Esophagus (tissue), 2 donors: ENCODE measurements around the gene PRKAR2A. TPM values are rescaled to one million over a fixed set of nuclear protein-coding genes. Genes with fewer than 3 reads are reported as not detected.
"Not testable (repeated sequence)": the region's sequence is repeated elsewhere in the genome, so short reads cannot be mapped to it uniquely, and the experiment has no call there.

Source experiments
- H3K27ac ChIP-seq, 2 donors: one replicate each; pipeline ENCODE4 v1.5.1; 2013; ENCODE audit warnings: low read depth in 2 of 2, mild to moderate bottlenecking in 2 of 2, inconsistent platforms in 1 of 2, low read length in 1 of 2, moderate library complexity in 1 of 2
- H3K27me3 ChIP-seq, 2 donors: one replicate each; pipeline ENCODE4 v1.6.1; 2013; ENCODE audit warnings: low read length in 2 of 2, control low read depth in 1 of 2, mild to moderate bottlenecking in 1 of 2; ENCODE audit not compliant: insufficient read depth in 2 of 2, control insufficient read depth in 1 of 2
- H3K36me3 ChIP-seq, 2 donors: one replicate each; pipeline ENCODE4 v1.6.1; 2013; ENCODE audit warnings: low read length in 1 of 2; ENCODE audit not compliant: control insufficient read depth in 2 of 2, insufficient read depth in 2 of 2
- H3K4me1 ChIP-seq, 2 donors: one replicate each; pipeline ENCODE4 v1.6.1; 2013; ENCODE audit warnings: low read length in 1 of 2; ENCODE audit not compliant: control insufficient read depth in 2 of 2, insufficient read depth in 2 of 2
- H3K4me3 ChIP-seq, 2 donors: one replicate each; pipeline ENCODE4 v1.5.1; 2013; ENCODE audit warnings: low read length in 2 of 2, mild to moderate bottlenecking in 2 of 2, low read depth in 1 of 2, moderate library complexity in 1 of 2
- H3K9me3 ChIP-seq, 2 donors: one replicate each; pipeline ENCODE4 v1.6.1; 2013; ENCODE audit warnings: mild to moderate bottlenecking in 2 of 2, low read depth in 1 of 2, low read length in 1 of 2, moderate library complexity in 1 of 2; ENCODE audit not compliant: control insufficient read depth in 2 of 2, insufficient read depth in 1 of 2
- WGBS, 2 donors: extraction: QIAGEN DNeasy Blood & Tissue Kit; methylation state at CpG; one replicate each; pipeline ENCODE4 v1.1.7; 2013; 5-methylcytosine and 5-hydroxymethylcytosine counted together
- polyA plus RNA-seq, 2 donors: library from polyadenylated mRNA; stranded (reverse); fragments of 200-250 nt; gene quantifications; one replicate each; pipeline ENCODE4 v1.2.3, GENCODE V29; 2013
- donor health status: healthy with polysubstance abuse.
- donor health status: Bipolar disorder and iron deficiency.

Gene PRKAR2A
- polyA plus RNA-seq, 2 donors = 7.2 to 11.3 TPM

DNA sequence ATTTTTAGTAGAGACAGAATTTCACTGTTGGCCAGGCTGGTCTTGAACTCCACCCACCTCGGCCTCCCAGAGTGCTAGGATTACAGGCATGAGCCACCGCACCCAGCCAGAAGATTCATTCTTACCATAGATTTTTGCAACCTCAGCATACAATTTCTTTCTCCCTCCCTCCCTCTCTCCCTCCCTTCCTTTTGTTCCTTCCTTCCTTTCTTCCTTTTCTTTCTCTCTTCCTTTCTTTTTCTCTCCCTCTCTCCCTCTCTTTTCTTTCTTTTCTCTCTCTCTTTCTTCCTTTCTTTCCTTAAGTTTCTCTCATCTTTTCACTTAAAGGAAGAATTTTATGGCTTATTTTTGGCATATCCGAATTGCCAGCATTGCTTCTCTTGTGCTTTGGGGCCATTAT is 58.0 kb downstream of the PRKAR2A start:
- Histone ChIP-seq H3K9me3 (no peaks in the 10 kb centered on the region), H3K36me3 (peaks cover 0 to 4% of the 10 kb centered on the region in 2 donors), H3K4me3 (no peak overlapping the region), H3K27ac (no peak overlapping the region), H3K4me1 (no peaks in the 10 kb centered on the region), H3K27me3 (no peaks in the 10 kb centered on the region)
- 90 to 98% methylated on average over 3 of the region's 3 CpGs for WGBS, 2 donors

DNA sequence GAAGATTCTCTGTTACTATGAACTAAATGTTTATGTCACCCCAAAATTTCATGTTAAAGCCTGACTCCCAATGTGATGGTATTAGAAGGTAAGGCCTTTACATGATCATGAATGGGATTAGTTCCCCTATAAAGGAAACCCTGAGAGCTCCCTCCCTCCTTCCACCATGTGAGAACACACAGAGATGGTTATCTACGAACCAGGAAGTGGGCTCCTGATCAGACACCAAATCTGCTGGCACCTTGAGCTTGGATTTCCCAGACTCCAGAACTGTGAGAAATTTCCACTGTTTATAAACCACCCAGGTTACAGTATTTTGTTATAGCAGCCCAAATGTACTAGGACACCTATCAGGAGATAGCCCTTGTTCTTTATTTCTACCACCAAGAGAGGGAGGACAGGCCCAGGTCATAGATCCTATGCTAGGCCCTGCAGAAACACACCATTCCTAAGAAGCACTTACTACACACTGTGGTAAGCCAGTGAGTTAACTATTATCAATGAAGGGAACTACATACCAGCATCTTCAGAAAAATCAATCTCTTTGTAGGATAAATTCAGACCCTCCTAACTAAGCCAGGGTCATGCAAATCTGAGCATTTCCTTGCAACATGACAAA is 59.0 kb downstream of the PRKAR2A start:
- WGBS, 2 donors = 70 to 82% methylated on average over 1 of the region's 1 CpG
- H3K27me3 ChIP-seq = no peaks in the 10 kb centered on the region
- no peak overlapping the region for H3K4me3 ChIP-seq
- no peaks in the 10 kb centered on the region for H3K4me1 ChIP-seq
- H3K9me3 ChIP-seq = no peaks in the 10 kb centered on the region
- no peak overlapping the region for H3K27ac ChIP-seq
- peaks cover 0 to 4% of the 10 kb centered on the region in 2 donors for H3K36me3 ChIP-seq

DNA sequence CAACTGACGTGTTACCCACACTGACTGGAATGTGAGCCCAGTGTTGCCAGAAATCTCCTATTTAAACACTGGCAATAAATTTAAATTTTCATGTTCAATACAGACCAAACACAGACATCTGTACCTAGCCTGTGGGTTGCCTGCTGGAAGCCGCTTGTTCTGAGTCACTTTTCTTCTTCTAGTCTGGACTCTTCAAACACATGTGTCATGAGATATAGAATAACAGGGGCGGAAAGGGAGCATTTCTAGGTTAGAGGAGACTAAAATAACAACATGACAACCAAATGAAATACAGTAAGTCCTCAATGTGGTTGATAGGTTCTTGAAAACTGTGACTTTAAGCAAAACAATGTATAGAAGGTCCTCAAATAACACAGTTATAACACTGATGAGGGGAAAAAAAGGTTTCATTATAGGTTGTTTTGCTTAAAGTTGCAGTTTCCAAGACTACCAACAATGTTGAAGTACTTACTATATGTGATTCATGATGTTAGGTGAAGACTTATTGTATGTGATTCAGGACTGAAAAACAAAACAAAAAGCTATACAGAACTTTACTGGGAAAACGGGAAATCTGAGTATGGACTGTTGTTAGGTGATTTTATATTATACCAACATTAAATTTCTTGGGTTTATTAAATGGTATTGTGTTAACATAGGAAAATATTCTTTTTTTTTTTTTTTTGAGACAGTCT is 63.1 kb downstream of the PRKAR2A start:
- Histone ChIP-seq H3K27me3 (no peaks in the 10 kb centered on the region), H3K4me3 (no peak overlapping the region), H3K9me3 (no peaks in the 10 kb centered on the region), H3K4me1 (no peaks in the 10 kb centered on the region), H3K27ac (no peak overlapping the region), H3K36me3 (peaks cover 4 to 8% of the 10 kb centered on the region in 2 donors)
- WGBS, 2 donors = 89 to 93% methylated on average over 4 of the region's 4 CpGs

DNA sequence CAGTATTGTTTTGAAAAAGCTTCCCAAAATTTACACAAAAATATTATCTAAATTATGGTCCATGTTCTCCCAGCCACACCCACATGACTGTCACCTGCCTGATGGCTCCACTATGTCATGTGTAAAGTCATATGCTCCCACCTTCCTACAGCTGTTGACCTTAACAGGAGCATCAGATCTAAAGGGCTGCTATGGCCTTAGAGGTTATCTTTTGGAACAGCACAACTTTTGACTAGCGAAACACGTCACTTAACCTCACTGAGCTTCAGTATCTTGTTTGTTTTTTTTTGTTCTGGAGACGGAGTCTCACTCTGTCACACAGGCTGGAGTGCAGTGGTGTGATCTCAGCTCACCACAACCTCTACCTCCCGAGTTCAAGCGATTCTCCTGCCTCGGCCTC is 64.4 kb downstream of the PRKAR2A start:
- no peaks in the 10 kb centered on the region for H3K27me3 ChIP-seq
- H3K4me1 ChIP-seq = no peaks in the 10 kb centered on the region
- H3K27ac ChIP-seq = no peak overlapping the region
- H3K4me3 ChIP-seq = no peak overlapping the region
- 91% methylated on average over 6 of the region's 6 CpGs for WGBS, 2 donors
- H3K9me3 ChIP-seq = no peaks in the 10 kb centered on the region
- peaks cover 0 to 8% of the 10 kb centered on the region in 2 donors for H3K36me3 ChIP-seq

DNA sequence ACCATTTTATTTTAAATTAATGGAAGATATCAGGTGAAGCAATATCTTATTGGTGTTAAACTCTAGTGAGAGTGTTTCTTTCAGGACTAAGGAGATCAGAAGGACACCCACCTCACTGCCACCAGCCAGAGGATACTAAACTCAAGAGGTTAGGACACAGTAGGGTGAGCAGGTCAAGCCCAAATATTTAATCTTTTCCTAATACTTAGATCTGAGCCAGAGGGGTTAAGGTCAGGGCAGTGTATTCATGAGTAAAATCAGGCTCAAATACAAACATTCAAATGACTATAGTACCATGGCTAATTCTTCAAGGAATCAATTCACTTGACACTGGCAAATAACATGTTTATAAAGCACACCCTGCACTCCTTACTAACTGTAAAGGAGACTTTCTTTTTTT is 65.6 kb downstream of the PRKAR2A start:
- Histone ChIP-seq H3K4me3 (no peak overlapping the region), H3K4me1 (no peaks in the 10 kb centered on the region), H3K36me3 (peaks cover 0 to 8% of the 10 kb centered on the region in 2 donors), H3K9me3 (no peaks in the 10 kb centered on the region), H3K27me3 (no peaks in the 10 kb centered on the region), H3K27ac (no peak overlapping the region)

DNA sequence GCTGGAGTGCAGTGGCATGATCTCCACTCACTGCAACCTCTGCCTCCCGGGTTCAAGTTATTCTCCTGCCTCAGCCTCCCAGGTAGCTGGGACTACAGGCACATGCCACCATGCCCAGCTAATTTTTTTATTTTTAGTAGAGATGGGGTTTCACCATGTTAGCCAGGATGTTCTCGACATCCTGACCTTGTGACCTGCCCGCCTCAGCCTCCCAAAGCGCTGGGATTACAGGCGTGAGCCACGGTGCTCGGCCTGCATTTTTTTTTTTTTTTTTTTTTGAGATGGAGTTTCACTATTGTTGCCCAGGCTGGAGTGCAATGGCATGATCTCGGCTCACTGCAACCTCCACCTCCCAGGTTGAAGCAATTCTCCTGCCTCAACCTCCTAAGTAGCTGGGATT is 69.1 kb downstream of the PRKAR2A start:
- WGBS, 2 donors = 97 to 99% methylated on average over 8 of the region's 8 CpGs

DNA sequence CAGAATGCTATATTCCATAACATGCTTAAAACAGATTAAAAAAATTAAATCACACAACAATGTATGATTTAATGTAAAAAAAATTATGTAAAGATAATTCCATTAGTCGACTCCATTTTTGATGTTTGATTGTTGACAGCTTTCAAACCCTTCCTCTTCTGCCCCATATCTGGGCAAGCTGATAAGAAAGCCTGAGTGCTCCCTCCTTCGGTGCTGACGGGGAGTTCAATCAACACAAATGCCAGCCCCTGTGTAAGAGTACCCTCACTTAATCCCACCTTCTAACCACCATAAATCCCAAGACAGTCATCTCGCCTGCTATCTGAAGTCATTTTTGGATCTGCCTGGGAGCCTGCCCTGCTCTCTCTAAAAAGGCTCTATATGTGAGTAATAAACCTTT is 70.8 kb downstream of the PRKAR2A start:
- Histone ChIP-seq H3K9me3 (no peaks in the 10 kb centered on the region), H3K27ac (no peak overlapping the region), H3K36me3 (peaks cover 0 to 4% of the 10 kb centered on the region in 2 donors), H3K27me3 (no peaks in the 10 kb centered on the region), H3K4me3 (no peak overlapping the region), H3K4me1 (no peaks in the 10 kb centered on the region)
- WGBS, 2 donors = 85 to 87% methylated on average over 4 of the region's 4 CpGs

More for the DNA sequence above, 69.1 kb downstream of the PRKAR2A start:
- H3K4me3 ChIP-seq, H3K27ac ChIP-seq, H3K4me1 ChIP-seq, H3K9me3 ChIP-seq, H3K36me3 ChIP-seq, H3K27me3 ChIP-seq: not testable (repeated sequence)

DNA sequence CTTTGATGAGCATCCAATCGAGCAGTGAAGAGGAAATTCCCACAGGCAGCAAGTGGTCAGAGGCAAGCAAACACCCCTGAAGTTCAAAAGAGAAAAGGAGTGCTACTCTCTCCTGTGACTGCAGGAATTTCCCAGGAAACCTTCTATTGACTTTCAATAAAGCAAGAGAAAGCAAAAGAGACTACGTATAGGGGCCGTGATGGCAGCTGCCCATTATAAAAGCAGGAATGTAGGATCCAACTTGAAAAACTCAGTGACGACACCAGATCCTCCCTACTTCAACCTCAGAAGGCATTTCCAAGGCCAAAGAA is 77.5 kb downstream of the PRKAR2A start:
- 65 to 84% methylated on average over 4 of the region's 4 CpGs for WGBS, 2 donors
- Histone ChIP-seq H3K4me3 (no peak overlapping the region), H3K36me3 (peaks cover 0 to 10% of the 10 kb centered on the region in 2 donors)

DNA sequence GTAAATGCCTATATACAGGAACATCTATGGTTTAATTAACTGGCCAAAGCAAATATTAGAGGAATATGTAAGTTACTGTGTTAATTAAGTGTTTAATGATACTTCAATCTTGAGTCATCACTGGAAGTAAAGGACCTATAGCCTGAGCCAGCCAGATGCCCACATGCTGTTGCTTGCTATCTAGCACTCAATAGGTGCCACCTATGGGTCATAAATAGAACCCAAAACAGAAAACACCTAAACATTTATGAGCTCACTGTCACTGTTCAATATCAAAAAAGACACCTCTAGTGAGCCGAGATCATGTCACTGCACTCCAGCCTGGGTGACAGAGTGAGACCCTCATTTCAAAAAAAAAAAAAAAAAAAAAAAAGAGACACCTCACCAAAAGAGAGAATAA is 82.3 kb downstream of the PRKAR2A start:
- H3K36me3 ChIP-seq = peaks cover 6 to 8% of the 10 kb centered on the region in 2 donors
- no peaks in the 10 kb centered on the region for H3K4me1 ChIP-seq
- no peak overlapping the region for H3K27ac ChIP-seq
- no peak overlapping the region for H3K4me3 ChIP-seq
- 65 to 72% methylated on average over 1 of the region's 1 CpG for WGBS, 2 donors
- H3K9me3 ChIP-seq = no peaks in the 10 kb centered on the region
- no peaks in the 10 kb centered on the region for H3K27me3 ChIP-seq

More for the DNA sequence above, 77.5 kb downstream of the PRKAR2A start:
- no peaks in the 10 kb centered on the region for H3K4me1 ChIP-seq
- no peak overlapping the region for H3K27ac ChIP-seq
- no peaks in the 10 kb centered on the region for H3K9me3 ChIP-seq
- no peaks in the 10 kb centered on the region for H3K27me3 ChIP-seq

DNA sequence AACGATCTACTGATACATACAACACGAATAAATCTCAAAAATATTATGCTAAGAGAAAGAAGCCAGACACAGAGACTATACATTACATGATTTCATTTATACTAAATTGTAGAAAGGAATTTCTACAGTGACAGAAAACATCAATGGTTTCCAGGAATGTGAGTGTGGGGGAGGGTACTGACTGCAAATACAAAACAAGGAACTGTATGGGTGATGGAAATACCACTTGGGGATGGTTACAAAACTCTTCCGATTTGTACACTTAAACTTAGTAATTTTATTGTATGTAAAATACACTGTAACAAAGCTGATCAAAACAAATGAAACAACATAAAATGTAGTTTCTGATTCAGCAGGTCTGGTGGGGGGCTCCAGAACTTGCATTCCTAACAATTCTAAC is 84.9 kb downstream of the PRKAR2A start:
- H3K27ac ChIP-seq = no peak overlapping the region
- H3K9me3 ChIP-seq = no peaks in the 10 kb centered on the region
- H3K27me3 ChIP-seq = no peaks in the 10 kb centered on the region
- H3K4me3 ChIP-seq = no peak overlapping the region
- H3K4me1 ChIP-seq = no peaks in the 10 kb centered on the region
- 91 to 94% methylated on average over 3 of the region's 3 CpGs for WGBS, 2 donors
- H3K36me3 ChIP-seq = peaks cover 0 to 8% of the 10 kb centered on the region in 2 donors
